Pancreas (tissue), 10 donors: ENCODE results near the gene SPATA13. TPM values are rescaled to one million over a fixed set of nuclear protein-coding genes. Genes with fewer than 3 reads are reported as not detected.

Experiments
- ATAC-seq, 4 donors: fragments of 200-7000 bp; cut with Tn5 transposase; one replicate each; pipeline versions ENCODE4 v1.8.0 to v1.9.1; 2020; ENCODE audit warnings: mild to moderate bottlenecking in 4 of 4, moderate library complexity in 4 of 4
- DNase-seq, 6 donors: peaks; one replicate each; pipeline ENCODE4 v3.0.0-alpha.2; 2020
- FAIRE-seq: peaks from 2 replicates; lab custom pipeline; 2012; peaks lifted over from hg19 to GRCh38; lab: Jason Lieb, UNC
- H3K27ac ChIP-seq, 4 donors: fragments of 200-600 bp; sonication (generic); 1 replicate in 3 of 4; 2 replicates in 1 of 4; pipeline versions ENCODE4 v1.5.0 to v1.8.0; 2020
- H3K27me3 ChIP-seq, 4 donors: fragments of 200-600 bp; one replicate each; pipeline ENCODE4 v1.8.0; 2021
- H3K36me3 ChIP-seq, 3 donors: fragments of 200-600 bp; sonication (generic) in 1 of 3; one replicate each; pipeline versions ENCODE4 v1.5.0 to v1.8.0; 2020 to 2021
- H3K4me1 ChIP-seq, 3 donors: fragments of 200-600 bp; one replicate each; pipeline ENCODE4 v1.8.0; 2021
- H3K4me3 ChIP-seq, 4 donors: fragments of 200-600 bp; sonication (generic) in 2 of 4; one replicate each; pipeline versions ENCODE4 v1.5.0 to v1.8.0; 2020 to 2021
- H3K9me3 ChIP-seq, 4 donors: fragments of 200-600 bp; one replicate each; pipeline ENCODE4 v1.8.0; 2021
- WGBS, 2 donors: extraction: QIAGEN DNeasy Blood & Tissue Kit; methylation state at CpG; one replicate each; pipeline ENCODE4 v1.1.7; 2013; 5-methylcytosine and 5-hydroxymethylcytosine counted together
- intact Hi-C, 3 donors: fragments of 100-400 bp; cut with DNase I; formaldehyde crosslinking; loops; one replicate each; pipeline versions ENCODE4 v1.11.1 to v1.14.2; 2022
- polyA plus RNA-seq, 2 donors: library from polyadenylated mRNA; stranded (reverse); fragments of 200-250 nt; gene quantifications; one replicate each; pipeline ENCODE4 v1.2.3, GENCODE V29; 2013
- total RNA-seq, 6 donors: library from RNA; stranded (reverse); fragmentation: NEBNext Ultra II Directional in 4 of 6; extraction: Animal tissue kit (Norgen Biotek cat#: 25700) in 4 of 6; gene quantifications; one replicate each; pipeline versions ENCODE4 v1.2.1 to v1.2.4, GENCODE V29; 2021 to 2023
- TF ChIP-seq, protein P1 (sequence below), 4 donors: fragments of 200-600 bp; sonication (generic) in 3 of 4; IDR thresholded peaks; one replicate each; pipeline versions ENCODE4 v1.5.0 to v1.8.0; 2021; ENCODE audit warnings: antibody characterized with exemption in 4 of 4
- donor health status: healthy with polysubstance abuse.
- donor health status: DM: no; HTN: no; CAD: no; lungs with moderate emphysema.
- donor health status: DM: no; HTN: no; CAD: no.
- donor health status: control.
- donor health status: control.
- donor health status: Bipolar disorder and iron deficiency.
- donor health status: DM: yes; HTN: yes; CAD: no.
- donor health status: DM: no; HTN: no; CAD: no.
- donor health status: DM: no; HTN: no; CAD: no.
- donor health status: DM: yes; HTN: yes; CAD: no.

SPATA13 gene
- total and polyA plus RNA-seq, 8 donors = 38.1 to 71.2 (median 53.9) TPM

DNA sequence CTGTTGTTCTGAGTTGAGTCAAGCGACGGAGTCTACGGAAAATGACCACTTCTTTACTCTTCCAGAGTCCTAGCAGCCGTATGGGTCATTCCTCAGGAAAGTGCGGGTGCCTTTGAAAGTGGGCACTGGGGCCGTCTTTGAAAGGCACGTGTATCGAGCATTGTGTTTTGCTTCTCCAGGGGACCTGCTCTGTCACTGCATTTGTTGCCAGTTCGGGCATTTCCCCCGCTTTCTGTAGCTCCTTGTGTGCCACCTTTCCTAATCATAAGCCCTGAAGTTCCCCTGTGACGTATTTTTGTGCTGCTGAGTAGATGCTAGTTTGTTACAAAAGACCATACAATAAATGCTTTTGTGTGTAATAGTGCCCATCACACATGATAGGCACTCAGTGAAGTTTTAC is 24.4 kb downstream of the SPATA13 start:
- FAIRE-seq (no peak), DNase-seq (peak in 1 of 6 donors; percentile 40)

GRCh38 chr13:24185591-24186232 is 25.2 kb downstream of the SPATA13 start:
- DNase-seq (no peak), FAIRE-seq (peak; percentile 17)
- peak overlapping the region; percentile 88 to 99 (median 93) for H3K27ac ChIP-seq

More for the DNA sequence above, 24.4 kb downstream of the SPATA13 start:
- no peaks in the 10 kb centered on the region for H3K36me3 ChIP-seq
- peak overlapping the region in 2 of 4 donors; percentile 12 to 21 for H3K4me3 ChIP-seq
- peaks cover 40 to 55% (median 51%) of the 10 kb centered on the region in 3 donors for H3K4me1 ChIP-seq
- WGBS, 2 donors = 10 to 20% methylated on average over 11 of the region's 11 CpGs
- ATAC-seq = peak; percentile 3 to 12 (median 7)
- no peaks in the 10 kb centered on the region for H3K27me3 ChIP-seq
- intact Hi-C loops = loop anchor here in 1 of 3 donors (5.0 kb wide), 1 partner anchor 32 kb away; no protein-coding TSS in a partner anchor
- H3K9me3 ChIP-seq = no peaks in the 10 kb centered on the region
- TF ChIP-seq, protein P1, sequence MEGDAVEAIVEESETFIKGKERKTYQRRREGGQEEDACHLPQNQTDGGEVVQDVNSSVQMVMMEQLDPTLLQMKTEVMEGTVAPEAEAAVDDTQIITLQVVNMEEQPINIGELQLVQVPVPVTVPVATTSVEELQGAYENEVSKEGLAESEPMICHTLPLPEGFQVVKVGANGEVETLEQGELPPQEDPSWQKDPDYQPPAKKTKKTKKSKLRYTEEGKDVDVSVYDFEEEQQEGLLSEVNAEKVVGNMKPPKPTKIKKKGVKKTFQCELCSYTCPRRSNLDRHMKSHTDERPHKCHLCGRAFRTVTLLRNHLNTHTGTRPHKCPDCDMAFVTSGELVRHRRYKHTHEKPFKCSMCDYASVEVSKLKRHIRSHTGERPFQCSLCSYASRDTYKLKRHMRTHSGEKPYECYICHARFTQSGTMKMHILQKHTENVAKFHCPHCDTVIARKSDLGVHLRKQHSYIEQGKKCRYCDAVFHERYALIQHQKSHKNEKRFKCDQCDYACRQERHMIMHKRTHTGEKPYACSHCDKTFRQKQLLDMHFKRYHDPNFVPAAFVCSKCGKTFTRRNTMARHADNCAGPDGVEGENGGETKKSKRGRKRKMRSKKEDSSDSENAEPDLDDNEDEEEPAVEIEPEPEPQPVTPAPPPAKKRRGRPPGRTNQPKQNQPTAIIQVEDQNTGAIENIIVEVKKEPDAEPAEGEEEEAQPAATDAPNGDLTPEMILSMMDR (IDR thresholded peaks at IDR 0.05) = no peak
- peak overlapping the region; percentile 88 to 99 (median 93) for H3K27ac ChIP-seq

DNA sequence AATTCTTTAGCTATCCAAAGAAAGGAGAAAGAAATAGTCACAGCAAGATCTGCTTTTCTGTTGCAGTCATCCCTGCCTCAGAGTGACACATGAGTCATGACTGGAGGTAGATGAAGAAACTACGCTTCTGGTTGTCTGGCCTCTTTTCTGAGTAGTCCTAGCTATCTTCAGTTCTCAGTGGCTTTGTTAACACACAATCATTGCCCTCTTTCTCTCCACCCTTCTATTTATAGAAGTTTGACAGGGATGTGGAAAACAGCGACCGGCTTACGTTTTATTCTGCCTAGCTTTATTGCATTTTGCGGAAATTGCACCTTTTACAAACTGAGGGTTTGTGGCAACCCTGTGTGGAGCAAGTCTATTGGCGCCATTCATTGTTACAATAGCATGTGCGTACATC is 26.7 kb downstream of the SPATA13 start:
- intact Hi-C loops = no loop called here
- TF ChIP-seq, protein P1 (IDR thresholded peaks at IDR 0.05) = no peak
- Histone ChIP-seq H3K4me3 (no peak overlapping the region), H3K9me3 (no peaks in the 10 kb centered on the region), H3K4me1 (peaks cover 31 to 35% (median 33%) of the 10 kb centered on the region in 3 donors), H3K27me3 (no peaks in the 10 kb centered on the region), H3K27ac (peak overlapping the region in 3 of 4 donors; percentile 88 to 99 (median 95)), H3K36me3 (no peaks in the 10 kb centered on the region)
- ATAC-seq (no peak), FAIRE-seq (no peak), DNase-seq (no peak)
- 59 to 78% methylated on average over 7 of the region's 7 CpGs for WGBS, 2 donors

More at GRCh38 chr13:24185591-24186232, 25.2 kb downstream of the SPATA13 start:
- ATAC-seq = peak in 2 of 4 donors; percentile 2 to 13
- WGBS, 2 donors = 52 to 57% methylated on average over 7 of the region's 7 CpGs
- TF ChIP-seq, protein P1 (IDR thresholded peaks at IDR 0.05) = no peak
- Histone ChIP-seq H3K4me1 (peaks cover 32 to 47% (median 43%) of the 10 kb centered on the region in 3 donors), H3K36me3 (no peaks in the 10 kb centered on the region), H3K4me3 (no peak overlapping the region), H3K9me3 (no peaks in the 10 kb centered on the region), H3K27me3 (no peaks in the 10 kb centered on the region)
- intact Hi-C loops = no loop called here

DNA sequence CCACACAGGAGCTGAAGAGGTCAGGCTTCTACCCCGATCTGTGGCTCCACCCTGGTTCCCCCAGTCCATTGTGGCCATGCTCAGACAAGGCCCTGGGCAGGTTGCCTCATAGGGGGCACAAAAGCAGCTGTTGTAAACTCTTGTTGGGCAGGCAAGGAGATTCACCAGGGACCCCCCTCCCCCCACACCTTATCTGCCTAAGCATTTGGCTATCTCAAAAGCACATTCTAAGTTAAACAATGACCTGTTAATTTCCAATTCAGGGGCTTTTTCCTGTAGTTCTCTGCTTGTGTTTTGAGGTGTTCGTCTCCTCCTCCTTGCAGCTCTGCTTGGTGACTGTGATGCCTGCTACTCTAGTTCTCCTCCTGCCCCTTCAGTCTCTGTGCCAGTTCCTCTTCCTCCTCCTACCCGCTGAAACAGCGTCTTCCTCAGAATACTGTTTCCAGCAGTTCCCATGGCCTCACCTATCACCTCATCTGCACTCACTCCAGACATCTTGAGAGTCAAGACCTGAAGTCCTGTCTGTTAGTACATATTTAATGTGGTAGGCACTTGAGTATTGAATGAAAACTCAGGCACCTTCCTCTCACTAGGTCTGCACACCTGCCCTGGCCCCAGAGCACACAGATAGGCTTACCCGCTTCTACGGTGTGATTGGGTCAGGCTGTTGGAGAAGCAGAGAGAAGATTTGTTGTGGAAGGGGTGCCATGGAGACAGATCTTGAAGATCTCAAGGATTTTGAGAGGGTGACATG is 31.7 kb downstream of the SPATA13 start:
- TF ChIP-seq, protein P1 (IDR thresholded peaks at IDR 0.05) = no peak
- Histone ChIP-seq H3K4me1 (peaks cover 25 to 51% (median 32%) of the 10 kb centered on the region in 3 donors), H3K27me3 (no peaks in the 10 kb centered on the region), H3K27ac (peak overlapping the region in 3 of 4 donors; percentile 8 to 66 (median 58)), H3K36me3 (no peaks in the 10 kb centered on the region), H3K9me3 (no peaks in the 10 kb centered on the region), H3K4me3 (no peak overlapping the region)
- DNase-seq (no peak), ATAC-seq (peak in 2 of 4 donors; percentile 11 to 13), FAIRE-seq (no peak)
- 47% methylated on average over 6 of the region's 6 CpGs for WGBS, 2 donors
- intact Hi-C loops = no loop called here
